HG03175 (cell line): Measurements from ENCODE around the gene SDK1.

Source experiments
- ATAC-seq: cut with Tn5 transposase; IDR thresholded peaks from one replicate; pipeline ENCODE4 v1.9.1; 2021; ENCODE audit warnings: mild to moderate bottlenecking, moderate library complexity; ENCODE audit not compliant: unreplicated experiment

The SDK1 gene

GRCh38 chr7:3767917-3768777 is 467.1 kb downstream of the SDK1 start:
- no peak for ATAC-seq

- ATAC-seq: no peak
Measured at GRCh38 chr7:3771906-3772305, 470.9 kb downstream of the SDK1 start.

GRCh38 chr7:3778345-3778744 is 477.3 kb downstream of the SDK1 start:
- no peak for ATAC-seq

GRCh38 chr7:3780016-3780415 is 479.0 kb downstream of the SDK1 start:
- ATAC-seq: no peak

- ATAC-seq: no peak
Measured at GRCh38 chr7:3780525-3780924, 479.5 kb downstream of the SDK1 start.

- ATAC-seq: no peak
Measured at GRCh38 chr7:3781607-3782006, 480.6 kb downstream of the SDK1 start.

GRCh38 chr7:3787717-3788264 is 486.7 kb downstream of the SDK1 start:
- no peak for ATAC-seq

- ATAC-seq: no peak
Measured at GRCh38 chr7:3790803-3791202, 489.8 kb downstream of the SDK1 start.

- no peak for ATAC-seq
Measured at GRCh38 chr7:3791327-3791726, 490.3 kb downstream of the SDK1 start.

GRCh38 chr7:3795141-3795540 is 494.1 kb downstream of the SDK1 start:
- ATAC-seq: no peak

GRCh38 chr7:3795781-3796180 is 494.7 kb downstream of the SDK1 start:
- no peak for ATAC-seq

- no peak for ATAC-seq
Measured at GRCh38 chr7:3805151-3805550, 504.1 kb downstream of the SDK1 start.

GRCh38 chr7:3806516-3806915 is 505.5 kb downstream of the SDK1 start:
- ATAC-seq: no peak

GRCh38 chr7:3807824-3808223 is 506.8 kb downstream of the SDK1 start:
- no peak for ATAC-seq

GRCh38 chr7:3821488-3821887 is 520.4 kb downstream of the SDK1 start:
- no peak for ATAC-seq

- ATAC-seq: no peak
Measured at GRCh38 chr7:3825491-3825890, 524.4 kb downstream of the SDK1 start.

GRCh38 chr7:3832199-3832598 is 531.1 kb downstream of the SDK1 start:
- no peak for ATAC-seq

- ATAC-seq: no peak
Measured at GRCh38 chr7:3835109-3835508, 534.1 kb downstream of the SDK1 start.

- no peak for ATAC-seq
Measured at GRCh38 chr7:3836855-3837254, 535.8 kb downstream of the SDK1 start.

GRCh38 chr7:3844540-3845151 is 543.6 kb downstream of the SDK1 start:
- no peak for ATAC-seq

- ATAC-seq: no peak
Measured at GRCh38 chr7:3846738-3847137, 545.7 kb downstream of the SDK1 start.

- ATAC-seq: no peak
Measured at GRCh38 chr7:3847336-3847735, 546.3 kb downstream of the SDK1 start.
